NK-92 treated with Interleukin-12 subunit alpha and Interleukin-12 subunit beta, amount 100 ng/mL, for 24 hours (cell line): ENCODE data around the gene SPOCK1.

Experiments used
- DNase-seq: peaks from one replicate; lab custom pipeline; 2025; lab: John Stamatoyannopoulos, UW

The SPOCK1 gene

DNA sequence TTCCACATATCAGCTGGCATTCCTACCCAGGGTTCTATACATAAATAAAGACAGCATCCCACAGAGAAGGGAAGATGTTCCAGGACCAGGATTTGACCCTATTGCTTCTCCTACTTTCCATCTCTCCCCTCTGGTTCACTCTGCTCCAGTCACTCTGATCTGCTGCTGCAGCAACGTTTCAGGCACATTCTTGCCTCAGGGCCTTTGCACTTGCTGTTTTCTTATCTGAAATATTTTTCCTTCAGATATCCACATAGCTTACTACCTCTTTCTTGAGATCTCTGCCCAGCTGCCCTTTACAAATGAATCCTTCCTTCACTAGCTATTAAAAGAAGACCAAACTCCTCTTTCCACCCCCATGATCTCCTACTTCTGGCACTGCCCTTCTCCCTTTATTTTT is 204.5 kb downstream of the SPOCK1 start:
- no peak for DNase-seq

DNA sequence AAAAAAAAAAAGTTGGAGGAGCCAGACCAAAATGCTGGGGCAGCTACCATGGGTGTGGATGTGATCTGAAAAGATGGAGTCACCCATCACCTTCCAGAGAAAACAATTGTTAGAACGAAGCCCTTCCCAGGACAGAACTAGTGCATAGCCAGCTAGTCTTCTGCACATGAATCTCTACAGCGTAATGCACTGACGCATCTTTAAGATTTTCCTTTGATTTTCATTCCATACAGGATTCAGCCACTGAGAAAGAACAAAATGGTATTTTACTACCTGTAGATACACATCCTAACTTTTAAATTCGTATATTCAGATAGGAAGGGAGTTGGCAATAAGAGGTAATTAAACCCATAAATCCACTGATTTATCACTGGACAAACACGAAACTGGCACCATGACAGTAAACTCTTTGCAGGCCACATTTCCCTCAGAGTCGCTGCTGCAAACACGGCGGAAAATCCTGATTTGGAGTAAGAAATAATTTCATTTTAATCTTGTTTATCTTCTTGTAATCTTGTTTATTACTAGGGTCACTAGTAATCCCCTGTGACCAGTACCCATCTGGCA is 206.6 kb downstream of the SPOCK1 start:
- DNase-seq, result no peak

DNA sequence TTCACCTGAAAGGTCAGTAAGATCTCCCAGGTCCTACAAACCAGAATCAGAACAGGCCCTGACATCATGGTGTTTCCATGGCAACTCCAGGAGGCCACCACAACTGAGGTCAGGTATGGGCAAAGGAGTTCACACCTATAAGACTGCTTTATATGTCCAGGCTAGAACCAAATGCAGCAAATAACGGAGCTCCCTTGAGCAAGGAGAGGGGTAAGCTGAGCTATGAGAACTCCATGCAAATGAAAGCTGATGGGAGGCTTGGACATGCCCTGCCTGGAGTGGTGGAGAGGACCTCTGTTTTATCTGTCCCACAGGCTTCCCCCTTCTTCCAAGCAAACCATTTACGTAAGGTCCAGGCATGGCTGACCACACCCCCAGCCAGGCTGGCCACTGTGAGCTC is 207.7 kb downstream of the SPOCK1 start:
- DNase-seq, result no peak

- no peak for DNase-seq
Measured at GRCh38 chr5:137291031-137291430, 208.1 kb downstream of the SPOCK1 start.

DNA sequence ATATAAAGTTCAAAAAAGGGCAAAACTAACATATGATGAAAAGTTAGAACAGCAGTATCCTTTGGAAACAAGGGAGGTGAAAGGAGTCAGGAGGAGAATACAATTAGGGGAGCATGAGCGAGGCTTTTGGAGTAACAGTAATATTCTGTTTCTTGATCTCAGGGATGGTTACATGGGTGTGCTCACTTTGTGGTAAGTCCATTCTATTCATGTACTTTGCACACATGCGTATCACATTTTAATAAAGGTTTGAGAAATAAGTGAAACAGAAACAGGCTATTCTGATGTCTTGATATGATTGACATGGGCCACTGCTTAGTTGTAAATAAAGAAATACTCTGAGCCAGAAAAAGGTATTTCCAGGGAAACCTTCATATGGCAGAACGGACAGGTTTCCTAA is 208.8 kb downstream of the SPOCK1 start:
- DNase-seq, result no peak

GRCh38 chr5:137289856-137290255 is 209.3 kb downstream of the SPOCK1 start:
- DNase-seq, result no peak

DNA sequence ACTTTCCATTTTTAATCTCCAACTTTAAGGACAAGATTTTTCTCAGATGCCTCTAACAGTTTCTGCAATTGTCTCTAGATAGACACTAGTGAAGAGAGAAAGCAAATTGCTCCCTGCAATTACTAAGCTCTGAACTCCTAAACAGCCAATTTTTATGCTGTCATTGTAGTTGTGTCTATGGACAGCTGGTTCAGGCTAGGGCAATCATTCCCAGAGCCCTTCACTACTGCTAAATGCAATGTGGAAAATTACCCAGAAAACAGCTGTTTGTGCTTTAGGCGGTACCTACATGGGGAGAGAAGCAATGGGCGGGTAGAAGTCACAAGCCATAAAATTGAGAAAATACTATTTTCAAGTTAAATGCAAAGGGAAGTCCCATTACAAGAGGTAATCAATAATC is 211.6 kb downstream of the SPOCK1 start:
- no peak for DNase-seq

- no peak for DNase-seq
Measured at GRCh38 chr5:137286025-137286610, 213.0 kb downstream of the SPOCK1 start.

GRCh38 chr5:137283801-137284200 is 215.3 kb downstream of the SPOCK1 start:
- no peak for DNase-seq

DNA sequence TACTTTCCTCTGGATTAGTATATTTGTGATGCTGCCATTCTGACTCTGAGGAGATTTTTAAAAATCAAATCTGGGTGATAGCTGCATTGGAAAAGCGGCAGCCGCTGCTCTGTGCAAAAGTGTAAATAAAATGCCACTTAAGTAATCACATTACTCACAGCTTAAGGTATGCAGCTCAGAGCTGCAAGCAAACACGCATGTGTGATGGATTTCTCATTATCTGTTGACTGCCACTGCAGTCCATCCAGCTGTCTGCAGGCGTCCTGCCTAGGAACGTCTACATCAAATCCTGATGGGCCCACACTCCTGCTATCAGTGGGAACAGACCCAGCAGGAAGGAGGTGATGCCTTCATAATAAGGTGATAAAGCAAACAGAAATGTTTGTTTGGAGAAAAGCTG is 216.9 kb downstream of the SPOCK1 start:
- no peak for DNase-seq

- DNase-seq, result no peak
Measured at GRCh38 chr5:137281201-137281600, 217.9 kb downstream of the SPOCK1 start.

- DNase-seq, result no peak
Measured at GRCh38 chr5:137280656-137281055, 218.5 kb downstream of the SPOCK1 start.

- no peak for DNase-seq
Measured at GRCh38 chr5:137279521-137280231, 219.4 kb downstream of the SPOCK1 start.

GRCh38 chr5:137278476-137278875 is 220.7 kb downstream of the SPOCK1 start:
- no peak for DNase-seq

DNA sequence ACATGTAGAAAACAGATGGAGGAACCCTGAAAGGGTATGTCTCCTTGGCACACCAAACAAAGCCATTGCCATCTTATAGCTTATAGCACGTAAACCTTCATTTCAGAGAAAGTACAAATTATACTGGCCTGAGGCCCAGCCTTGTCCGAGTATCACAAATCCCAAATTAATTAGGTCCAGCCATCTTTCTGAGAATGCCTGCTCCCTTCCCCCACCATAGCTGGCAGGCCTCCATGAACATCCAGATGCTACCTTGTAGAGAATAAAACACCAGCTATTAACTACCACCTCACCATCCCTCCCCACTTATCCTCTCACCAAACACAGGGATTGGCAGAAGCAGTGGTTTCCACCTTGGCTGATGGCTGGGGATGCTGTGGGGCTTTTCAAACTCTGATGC is 224.0 kb downstream of the SPOCK1 start:
- no peak for DNase-seq

- no peak for DNase-seq
Measured at GRCh38 chr5:137273511-137273910, 225.6 kb downstream of the SPOCK1 start.

GRCh38 chr5:137272831-137273230 is 226.3 kb downstream of the SPOCK1 start:
- no peak for DNase-seq

- DNase-seq, result no peak
Measured at GRCh38 chr5:137269946-137270345, 229.2 kb downstream of the SPOCK1 start.

- no peak for DNase-seq
Measured at GRCh38 chr5:137269274-137269673, 229.9 kb downstream of the SPOCK1 start.

DNA sequence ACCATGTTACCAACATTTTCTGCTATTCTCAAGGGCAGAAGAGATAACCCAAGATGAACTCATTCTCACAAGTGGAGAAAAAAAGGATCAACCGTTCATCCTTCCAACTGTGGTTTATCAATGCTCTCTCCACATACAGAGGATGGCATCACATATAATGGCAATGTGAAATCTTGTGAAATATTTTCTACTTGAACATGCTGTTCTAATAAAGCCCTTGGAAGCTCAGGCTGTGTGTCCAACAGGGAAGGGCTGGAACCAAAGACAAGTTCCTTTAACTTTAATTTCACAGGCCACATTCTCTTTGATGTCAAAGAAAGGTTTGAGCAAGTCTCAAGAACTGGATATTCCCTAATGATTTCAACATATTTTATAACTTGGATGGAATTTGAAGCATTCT is 230.5 kb downstream of the SPOCK1 start:
- DNase-seq, result no peak

- no peak for DNase-seq
Measured at GRCh38 chr5:137266186-137266585, 232.9 kb downstream of the SPOCK1 start.

- no peak for DNase-seq
Measured at GRCh38 chr5:137265457-137265856, 233.7 kb downstream of the SPOCK1 start.

GRCh38 chr5:137264573-137264972 is 234.6 kb downstream of the SPOCK1 start:
- DNase-seq, result no peak

GRCh38 chr5:137264041-137264440 is 235.1 kb downstream of the SPOCK1 start:
- DNase-seq, result no peak
